Endometrial microvascular endothelial cells (primary cell): ENCODE results near the gene SLC7A11. TPM values are rescaled to one million over a fixed set of nuclear protein-coding genes. Genes with fewer than 3 reads are reported as not detected.

Experiments
- in situ Hi-C: cut with HindIII; loops from 2 replicates; pipeline ENCODE4 v1.10.0; 2017; ENCODE audit warnings: low sequenced_read_pairs, low pct_unique_long_range_greater_than_20kb; ENCODE audit errors: inconsistent ontology term
- total RNA-seq: library from RNA; depleted of rRNA; stranded (reverse); fragments of >200 nt; gene quantifications from one replicate; pipeline ENCODE4 v1.2.3, GENCODE V29; 2015; ENCODE audit errors: inconsistent ontology term

SLC7A11 gene
- total RNA-seq: 93.4 TPM

GRCh38 chr4:138242076-138242833 is at the start of gene SLC7A11:
SLC7A11 (minus strand) TSS chr4:138242349; CDS start chr4:138242069, 280 bp downstream.
- in situ Hi-C loops: no loop called here

GRCh38 chr4:138291431-138291830 is 49.3 kb upstream of the SLC7A11 start:
- in situ Hi-C loops: no loop called here

GRCh38 chr4:138290805-138291204 is 48.7 kb upstream of the SLC7A11 start:
- in situ Hi-C loops: no loop called here

GRCh38 chr4:138279286-138279685 is 37.1 kb upstream of the SLC7A11 start:
- in situ Hi-C loops: no loop called here

- in situ Hi-C loops: no loop called here
Observed at GRCh38 chr4:138277133-138277532, 35.0 kb upstream of the SLC7A11 start.

GRCh38 chr4:138275963-138276621 is 33.9 kb upstream of the SLC7A11 start:
- in situ Hi-C loops: no loop called here

GRCh38 chr4:138275216-138275615 is 33.1 kb upstream of the SLC7A11 start:
- in situ Hi-C loops: no loop called here

- in situ Hi-C loops: no loop called here
Observed at GRCh38 chr4:138269175-138269574, 27.0 kb upstream of the SLC7A11 start.

GRCh38 chr4:138267835-138268234 is 25.7 kb upstream of the SLC7A11 start:
- in situ Hi-C loops: no loop called here

GRCh38 chr4:138266948-138267347 is 24.8 kb upstream of the SLC7A11 start:
- in situ Hi-C loops: no loop called here

- in situ Hi-C loops: no loop called here
Observed at GRCh38 chr4:138263247-138263816, 21.2 kb upstream of the SLC7A11 start.

- in situ Hi-C loops: no loop called here
Observed at GRCh38 chr4:138262469-138262868, 20.3 kb upstream of the SLC7A11 start.

- in situ Hi-C loops: no loop called here
Observed at GRCh38 chr4:138262030-138262429, 19.9 kb upstream of the SLC7A11 start.

- in situ Hi-C loops: no loop called here
Observed at GRCh38 chr4:138259824-138260223, 17.7 kb upstream of the SLC7A11 start.

- in situ Hi-C loops: no loop called here
Observed at GRCh38 chr4:138259271-138259670, 17.1 kb upstream of the SLC7A11 start.

- in situ Hi-C loops: no loop called here
Observed at GRCh38 chr4:138256608-138257007, 14.5 kb upstream of the SLC7A11 start.

- in situ Hi-C loops: no loop called here
Observed at GRCh38 chr4:138255917-138256597, 13.9 kb upstream of the SLC7A11 start.

- in situ Hi-C loops: no loop called here
Observed at GRCh38 chr4:138252551-138252950, 10.4 kb upstream of the SLC7A11 start.

- in situ Hi-C loops: no loop called here
Observed at GRCh38 chr4:138251938-138252337, 9.8 kb upstream of the SLC7A11 start.

- in situ Hi-C loops: no loop called here
Observed at GRCh38 chr4:138249132-138249531, 7.0 kb upstream of the SLC7A11 start.
